ENCODE measurements around the gene ALDH2.
"Not testable (repeated sequence)": the region's sequence is repeated elsewhere in the genome, so short reads cannot be mapped to it uniquely, and the experiment has no call there.

Gene ALDH2

DNA sequence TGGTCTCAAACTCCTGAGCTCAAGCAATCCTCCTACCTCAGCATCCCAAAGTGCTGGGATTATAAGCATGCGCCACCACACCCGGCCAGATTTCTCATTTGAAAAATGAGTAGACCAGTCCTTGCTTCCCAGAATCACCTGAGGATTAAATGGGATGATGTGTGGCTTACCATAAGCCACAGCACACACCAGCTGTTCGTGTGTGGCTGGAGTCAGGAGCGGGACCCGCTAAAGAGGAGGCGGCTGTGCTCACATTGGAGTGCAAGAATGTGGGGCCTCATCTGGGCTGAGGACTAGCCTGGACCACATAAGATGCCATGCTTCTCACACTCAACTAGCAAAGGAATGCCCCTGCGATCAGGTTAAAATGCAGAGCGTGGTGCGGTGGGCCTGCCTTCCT is 6.7 kb upstream of the ALDH2 start:
- no peak for DNase-seq

DNA sequence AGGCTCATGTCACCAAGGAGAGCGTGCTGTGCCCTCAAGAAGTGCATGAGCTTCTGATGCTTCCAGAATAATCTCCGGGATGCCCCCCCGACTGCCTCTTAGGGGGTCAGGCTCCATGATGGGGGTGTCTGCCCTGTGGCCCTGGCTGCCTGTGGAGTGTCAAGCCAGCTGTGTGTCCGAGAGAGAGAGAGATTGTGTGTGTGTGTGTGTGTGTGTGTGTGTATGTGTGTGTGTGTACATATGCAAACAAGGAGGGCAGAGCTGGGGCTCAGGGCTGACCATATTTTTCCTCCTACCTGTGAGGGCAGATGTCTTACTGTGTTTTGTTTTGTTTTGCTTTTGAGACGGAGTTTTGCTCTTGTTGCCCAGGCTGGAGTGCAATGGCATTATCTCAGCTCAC is 5.6 kb upstream of the ALDH2 start:
- no peak for DNase-seq

DNA sequence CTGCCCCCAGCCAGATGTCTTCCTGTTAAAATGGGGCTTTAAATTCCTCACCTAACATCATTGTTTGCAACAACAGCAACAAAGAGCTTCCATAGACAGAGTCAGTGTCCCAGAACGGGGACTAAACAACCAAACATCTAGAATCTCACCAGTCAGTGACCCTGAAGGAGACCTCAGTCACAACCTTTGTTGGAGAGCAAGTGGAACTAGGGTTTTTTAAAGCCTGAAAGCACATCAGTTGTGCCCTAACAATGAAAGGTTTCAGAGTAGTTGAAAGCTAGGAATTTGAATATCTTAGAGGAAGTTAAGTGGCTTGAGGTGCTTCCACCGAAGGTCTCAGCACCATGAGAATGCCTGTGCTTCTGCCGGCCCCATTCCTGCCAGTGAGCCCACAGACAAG is 5.0 kb upstream of the ALDH2 start:
- no peak for DNase-seq

DNA sequence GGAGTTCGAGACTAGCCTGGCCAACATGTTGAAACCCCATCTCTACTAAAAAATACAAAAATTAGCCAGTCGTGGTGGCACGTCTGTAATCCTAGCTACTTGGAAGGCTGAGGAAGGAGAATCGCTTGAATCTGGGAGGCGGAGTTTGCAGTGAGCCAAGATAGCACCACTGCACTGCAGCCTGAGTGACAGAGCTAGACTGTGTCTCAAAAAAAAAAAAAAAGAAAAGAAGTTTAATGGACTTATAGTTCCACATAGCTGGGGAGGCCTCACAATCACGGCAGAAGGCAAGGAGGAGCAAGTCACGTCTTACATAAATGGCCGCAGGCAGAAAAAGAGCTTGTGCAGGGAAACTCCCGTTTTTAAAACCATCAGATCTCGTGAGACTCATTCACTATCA is 3.2 kb upstream of the ALDH2 start:
- DNase-seq, result not testable (repeated sequence)

DNA sequence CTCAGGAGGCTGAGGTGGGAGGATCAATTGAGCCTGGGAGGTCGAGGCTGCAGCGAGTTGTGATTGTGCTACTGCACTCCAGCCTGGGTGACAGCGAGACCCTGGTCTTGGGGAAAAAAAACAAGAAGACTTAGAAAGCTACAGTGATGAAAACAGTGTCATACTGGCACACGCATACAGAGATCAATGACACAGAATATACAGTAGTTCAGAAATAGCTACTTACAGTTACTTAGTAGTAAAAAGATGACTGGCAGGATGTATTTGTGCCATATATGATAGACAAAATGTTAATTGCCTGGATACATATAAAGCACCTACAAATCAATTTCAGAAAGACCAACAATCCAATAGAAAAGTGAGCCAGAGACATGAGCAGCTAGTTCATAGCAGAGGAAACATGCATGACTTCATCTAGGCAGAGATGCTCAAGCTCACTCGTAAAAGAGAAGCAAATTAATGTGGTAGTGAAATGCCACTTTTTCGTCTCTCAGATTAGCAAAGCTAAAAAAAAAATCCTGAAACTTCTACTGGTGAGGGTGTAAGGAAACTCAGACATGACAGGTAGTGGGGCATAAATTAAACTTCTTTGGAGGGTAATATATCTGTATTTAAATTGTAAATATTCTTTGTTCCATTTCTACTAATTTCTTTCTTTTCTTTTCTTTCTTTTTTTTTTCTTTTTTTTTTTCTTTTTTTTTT is 2.5 kb upstream of the ALDH2 start:
- no peak for DNase-seq

DNA sequence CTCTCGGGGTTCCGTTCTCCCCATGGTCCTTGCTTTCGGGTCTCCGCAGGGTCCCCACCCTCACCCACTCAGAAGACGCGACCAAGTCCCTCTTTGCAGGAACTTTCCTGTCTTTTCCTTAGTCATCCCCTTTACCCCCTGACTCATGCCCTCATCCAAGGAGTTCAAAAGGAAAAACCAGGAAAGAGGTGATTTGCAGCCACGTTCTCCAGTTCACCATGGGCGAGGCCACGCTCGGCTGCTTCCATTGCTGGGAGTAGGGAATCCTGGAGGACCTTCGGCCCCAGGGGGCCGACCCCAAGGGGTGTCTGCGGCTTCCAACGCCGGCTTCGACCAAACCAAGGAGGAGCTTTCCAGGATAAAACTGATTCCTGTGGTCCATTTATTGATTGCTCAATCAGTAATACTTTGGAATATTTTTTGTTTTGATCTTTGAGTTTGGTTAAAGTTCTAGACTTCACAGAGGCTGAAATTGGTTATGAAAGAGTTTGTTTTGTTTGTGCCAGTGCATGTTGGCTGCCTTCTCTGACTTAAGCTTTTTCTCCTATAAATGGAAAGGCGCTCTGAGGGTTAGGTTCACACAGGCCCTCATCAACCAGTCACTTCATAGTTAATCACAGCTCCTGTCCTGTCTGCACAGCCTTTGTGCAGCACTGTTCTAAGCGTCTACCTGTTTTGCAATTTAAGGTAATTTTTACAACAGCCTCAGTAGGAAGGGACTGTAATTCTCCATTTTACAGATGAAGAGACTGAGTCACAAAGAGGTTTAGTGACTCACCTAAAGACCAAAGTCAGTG is 827 bp downstream of the ALDH2 start:
- DNase-seq, result no peak

DNA sequence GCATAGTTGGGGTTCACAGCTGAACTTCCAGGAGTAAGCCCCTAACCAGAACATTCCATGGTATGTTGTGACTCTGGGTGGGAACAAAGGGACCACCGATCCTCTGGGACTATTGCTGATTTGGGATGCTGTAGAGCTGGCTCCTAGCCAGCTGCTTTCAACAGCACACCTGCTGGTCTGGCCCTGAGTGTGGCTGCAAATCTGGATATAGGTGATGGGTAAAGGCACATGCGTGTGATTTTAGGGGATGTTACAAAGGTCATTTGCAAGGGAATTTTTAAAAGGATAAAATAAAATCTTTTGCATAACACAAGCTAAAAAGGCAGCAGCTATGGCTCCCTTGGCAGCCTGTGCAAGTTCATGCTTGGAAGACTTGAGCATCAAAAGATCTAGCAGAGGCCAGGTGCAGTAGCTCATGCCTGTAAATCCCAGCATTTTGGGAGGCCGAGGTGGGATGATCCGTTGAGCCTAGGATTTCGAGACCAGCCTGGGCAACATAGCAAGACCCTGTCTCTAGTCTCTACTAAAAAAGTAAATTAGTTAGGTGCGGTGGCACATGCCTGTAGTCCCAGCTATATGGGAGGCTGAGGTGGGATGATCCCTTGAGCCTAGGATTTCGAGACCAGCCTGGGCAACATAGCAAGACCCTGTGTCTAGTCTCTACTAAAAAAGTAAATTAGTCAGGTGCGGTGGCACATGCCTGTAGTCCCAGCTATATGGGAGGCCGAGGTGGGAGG is 1.6 kb downstream of the ALDH2 start:
- peak; percentile 7 to 21 for DNase-seq

DNA sequence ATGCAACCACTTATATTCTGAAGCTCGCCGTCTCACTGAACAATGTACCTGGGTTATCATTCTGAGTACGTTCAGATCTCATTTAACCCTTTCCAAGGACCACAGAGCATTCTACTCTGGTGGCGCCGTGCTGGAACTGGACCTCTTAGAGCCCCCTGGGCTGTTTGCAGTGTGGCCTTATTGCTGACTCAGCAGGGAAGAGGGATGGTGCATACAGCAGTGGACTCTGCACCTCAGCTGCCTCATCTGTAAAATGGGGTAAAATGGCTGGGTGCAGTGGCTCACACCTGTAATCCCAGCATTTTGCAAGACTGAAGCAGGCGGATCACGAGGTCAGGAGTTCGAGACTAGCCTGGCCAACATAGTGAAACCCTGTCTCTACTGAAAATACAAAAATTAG is 2.9 kb downstream of the ALDH2 start:
- DNase-seq, result no peak

DNA sequence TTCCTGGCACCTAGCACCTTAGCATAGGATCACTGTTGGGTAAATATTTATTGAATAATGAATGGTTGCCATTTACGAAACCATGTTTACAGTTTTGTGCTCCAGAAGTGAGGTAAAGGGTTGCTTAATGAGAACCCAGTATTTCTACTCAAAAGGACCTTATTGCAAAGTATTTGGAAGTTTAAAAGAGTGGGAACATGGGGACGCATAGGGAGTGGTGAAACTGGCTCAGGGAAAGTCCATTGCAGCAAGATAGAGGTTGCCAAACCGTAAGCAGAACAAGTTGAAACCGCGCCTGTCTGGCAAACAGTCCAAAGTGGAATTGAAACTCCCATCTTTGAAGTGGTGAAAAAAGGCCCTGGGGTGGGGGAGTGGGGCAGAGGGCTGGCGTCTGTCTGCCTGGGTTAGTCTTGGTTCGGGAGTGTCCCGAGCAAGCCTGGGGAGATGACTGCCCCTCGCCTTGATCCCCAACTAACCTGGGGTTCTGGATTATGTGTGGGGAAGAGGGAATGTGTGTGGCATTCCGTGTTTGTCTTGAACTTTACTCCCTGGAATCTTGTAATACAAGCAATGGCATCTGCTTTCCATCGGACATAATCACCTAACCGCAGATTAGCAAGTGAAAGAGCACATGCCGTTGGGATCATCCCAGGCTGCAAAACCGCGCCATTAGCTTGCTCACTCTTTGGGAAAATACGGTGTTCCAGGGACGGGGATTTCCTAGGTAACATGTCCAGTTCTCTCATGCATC is 7.2 kb downstream of the ALDH2 start:
- DNase-seq, result no peak

DNA sequence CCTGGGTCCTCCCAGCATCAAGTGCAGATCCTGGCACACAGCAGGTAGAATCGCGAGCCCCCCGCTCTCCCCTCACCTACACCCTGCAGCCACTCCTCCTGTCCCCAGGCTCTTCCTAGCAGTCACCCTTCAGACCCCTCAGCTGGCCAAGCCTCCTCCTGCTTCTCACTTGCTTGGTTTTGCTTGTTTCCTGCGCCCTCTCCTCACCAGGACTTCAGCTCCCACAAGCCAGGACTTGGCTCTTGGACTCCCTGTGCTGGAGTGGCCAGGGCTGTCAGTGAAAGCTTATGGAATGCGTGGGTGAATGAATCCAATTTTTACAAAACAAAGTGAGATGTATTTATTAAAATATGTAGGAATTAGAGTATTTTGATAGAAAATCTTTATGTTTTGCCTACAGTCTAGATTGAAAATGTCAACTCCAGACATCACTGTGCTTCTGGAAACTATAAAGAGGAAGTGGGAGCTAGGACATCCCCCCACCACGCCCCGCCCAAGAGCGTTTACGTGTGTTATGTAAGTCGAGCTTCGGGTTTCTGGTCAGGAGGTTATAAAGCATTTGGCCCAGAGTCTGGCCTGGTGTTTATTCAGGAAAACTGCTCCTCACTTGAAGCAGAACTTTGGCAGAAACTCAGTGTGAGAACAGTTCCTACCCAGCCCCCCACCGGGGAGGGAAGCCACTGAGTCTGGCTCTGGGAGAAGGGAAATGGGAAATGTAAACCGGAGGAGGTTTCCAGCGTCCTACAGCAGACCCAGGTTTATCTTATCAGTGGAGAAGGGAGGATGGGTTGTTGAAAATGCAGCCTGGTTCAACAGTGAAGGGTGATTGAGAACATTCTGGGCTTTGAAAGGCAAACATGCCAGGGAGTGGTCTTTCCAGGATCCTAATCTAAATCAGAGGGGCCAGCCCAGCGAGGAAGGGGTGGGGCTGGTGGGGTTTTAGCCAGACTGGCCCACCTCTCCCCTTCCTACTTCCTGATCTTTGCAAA is 8.8 kb downstream of the ALDH2 start:
- no peak for DNase-seq

DNA sequence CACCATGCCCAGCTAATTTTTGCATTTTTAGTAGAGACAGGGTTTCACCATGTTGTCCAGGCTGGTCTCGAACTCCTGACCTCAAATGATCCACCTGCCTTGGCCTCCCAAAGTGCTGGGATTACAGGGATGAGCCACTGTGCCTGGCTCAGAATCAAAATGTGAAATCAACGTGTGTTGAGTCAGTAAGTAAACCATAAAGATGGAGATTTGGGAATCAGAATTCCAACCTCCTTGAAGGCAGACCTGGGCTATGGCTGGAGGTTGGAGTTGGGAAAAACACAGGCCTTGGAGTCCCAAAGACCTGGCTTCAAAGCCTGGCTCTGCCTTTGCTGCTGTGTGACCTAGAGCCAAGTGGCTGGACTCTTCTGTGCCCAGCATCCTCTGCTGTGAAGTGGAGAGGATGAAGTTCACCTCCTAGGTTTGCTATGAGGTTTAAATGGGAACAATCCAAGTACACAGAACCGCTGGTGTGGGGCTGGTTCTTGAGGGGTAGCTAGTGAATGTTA is 10.2 kb downstream of the ALDH2 start:
- DNase-seq, result no peak

DNA sequence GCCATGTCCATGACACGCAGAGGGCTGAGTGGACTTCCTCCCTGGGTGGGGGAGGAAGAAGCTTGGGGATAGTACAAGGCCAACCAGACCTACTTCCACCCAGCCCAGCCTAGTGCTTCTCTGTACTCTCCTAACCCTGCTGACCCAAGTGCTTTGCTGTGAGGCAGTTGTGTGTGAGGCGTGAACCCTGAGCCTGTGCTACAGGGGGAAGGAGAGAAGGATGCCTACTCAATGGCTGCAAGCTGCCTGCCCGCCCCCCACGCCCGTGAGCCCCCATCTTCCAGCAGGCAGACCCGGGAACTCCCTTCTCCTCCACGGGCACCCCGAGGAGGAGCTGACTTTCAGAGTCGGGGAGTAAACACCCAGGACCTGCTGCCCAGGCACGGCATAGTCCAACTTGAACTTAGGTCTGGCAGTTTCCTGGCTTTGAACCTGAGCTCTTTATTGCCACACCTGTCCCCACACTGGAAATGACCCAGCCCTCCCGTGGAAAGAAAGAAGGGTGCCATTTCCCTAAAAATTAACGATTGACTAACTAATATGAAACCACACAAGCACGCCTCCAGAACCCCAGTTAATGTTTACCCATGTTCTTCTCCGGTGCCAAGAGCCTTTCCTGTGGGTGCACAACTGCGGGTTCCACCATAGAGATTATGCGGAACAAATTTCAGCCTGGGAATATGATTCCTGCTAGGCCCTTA is 10.8 kb downstream of the ALDH2 start:
- DNase-seq, result no peak

DNA sequence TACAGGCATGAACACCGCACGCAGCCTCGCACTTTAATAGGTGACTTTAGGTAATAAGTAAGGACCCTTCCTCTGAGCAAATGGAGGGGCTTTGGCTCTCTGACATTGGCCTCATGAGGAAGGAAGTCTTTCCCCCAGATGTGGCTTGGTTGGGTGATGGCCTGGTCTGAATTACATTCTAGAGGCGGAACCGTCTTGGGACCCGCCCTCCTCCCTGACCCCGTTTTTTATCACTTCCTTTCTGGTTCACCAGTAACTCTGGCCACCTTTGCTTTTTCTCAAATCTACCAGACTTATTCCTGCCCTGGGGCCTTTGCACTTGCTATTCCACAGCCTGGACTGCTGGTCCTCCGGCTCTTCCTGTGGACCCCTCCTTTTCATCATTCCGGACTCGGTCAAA is 13.4 kb downstream of the ALDH2 start:
- DNase-seq, result no peak

DNA sequence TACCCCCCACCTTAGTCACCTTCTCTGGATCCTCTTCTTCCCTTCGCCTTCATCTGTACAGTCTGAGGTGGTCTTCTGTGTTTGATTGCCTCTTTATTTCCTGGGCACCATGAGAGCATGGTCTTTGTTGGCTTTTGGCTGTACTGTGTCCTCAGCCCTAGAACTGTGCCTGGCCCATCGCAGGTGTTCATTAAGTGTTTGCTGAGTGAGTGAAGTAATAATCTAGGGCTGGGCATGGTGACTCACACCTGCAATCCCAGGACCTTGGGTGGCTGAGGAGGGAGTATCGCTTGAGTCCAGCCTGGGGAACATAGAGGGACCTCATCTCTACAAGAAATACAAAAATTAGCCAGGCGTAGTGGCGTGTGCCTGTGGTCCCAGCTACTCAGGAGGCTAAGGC is 13.9 kb downstream of the ALDH2 start:
- DNase-seq, result peak in 1 of 2 experiments; percentile 9

DNA sequence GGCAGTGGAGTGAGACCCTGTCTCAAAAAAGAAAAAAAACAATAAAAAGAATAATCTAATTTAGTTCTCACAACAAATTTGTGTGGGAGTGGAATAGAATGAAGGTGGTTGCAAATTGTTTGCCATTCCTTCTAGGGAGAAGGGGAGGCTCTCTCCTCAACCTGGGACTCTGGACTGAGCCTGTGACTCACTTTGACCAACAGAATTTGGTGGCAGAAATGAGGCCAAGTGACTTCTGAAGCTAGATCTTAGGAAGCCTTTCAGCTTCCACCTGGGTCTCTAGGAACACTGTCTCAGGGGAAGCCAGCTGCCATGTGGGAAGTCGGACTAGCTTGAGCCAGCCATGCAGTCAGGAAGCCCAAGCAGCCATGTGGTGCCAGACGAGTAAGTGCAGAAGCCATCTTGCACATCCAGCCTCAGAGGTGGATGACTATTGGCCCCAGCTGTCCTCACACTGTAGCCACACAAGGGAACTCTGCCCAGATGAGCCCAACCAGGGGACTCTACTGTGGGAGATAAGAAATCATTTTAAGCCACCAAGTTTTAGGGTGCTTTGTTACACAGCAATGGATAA is 14.4 kb downstream of the ALDH2 start:
- DNase-seq, result no peak

DNA sequence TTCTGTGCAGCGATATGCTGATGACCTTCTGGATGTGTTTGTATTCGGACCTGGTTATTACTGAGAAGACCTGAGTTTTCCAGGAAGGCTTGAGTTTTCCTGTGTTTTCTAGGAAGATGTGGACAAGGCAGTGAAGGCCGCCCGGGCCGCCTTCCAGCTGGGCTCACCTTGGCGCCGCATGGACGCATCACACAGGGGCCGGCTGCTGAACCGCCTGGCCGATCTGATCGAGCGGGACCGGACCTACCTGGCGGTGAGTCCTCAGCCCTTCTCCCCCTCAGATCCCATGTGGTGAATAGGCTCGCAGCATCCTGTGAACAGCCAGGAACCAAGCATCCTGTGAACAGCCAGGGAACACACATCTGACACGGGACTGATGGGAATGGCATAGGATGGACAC is 16.3 kb downstream of the ALDH2 start:
- no peak for DNase-seq

DNA sequence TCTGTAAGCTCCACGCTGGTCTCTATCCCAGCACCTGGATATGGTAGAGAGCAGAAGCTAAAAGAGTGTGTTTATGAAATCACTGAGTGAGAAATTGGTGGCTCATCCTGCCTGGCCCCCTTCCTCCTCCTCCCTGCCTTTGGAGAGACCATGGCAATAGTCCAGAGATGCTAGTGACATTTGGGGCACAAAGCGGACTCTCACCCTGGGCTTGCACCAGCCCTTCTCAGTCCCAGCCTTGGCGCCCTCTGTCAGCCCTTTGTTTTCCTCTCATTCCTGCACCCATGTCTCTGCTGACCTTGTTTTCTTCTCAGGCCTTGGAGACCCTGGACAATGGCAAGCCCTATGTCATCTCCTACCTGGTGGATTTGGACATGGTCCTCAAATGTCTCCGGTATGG is 18.2 kb downstream of the ALDH2 start:
- no peak for DNase-seq

DNA sequence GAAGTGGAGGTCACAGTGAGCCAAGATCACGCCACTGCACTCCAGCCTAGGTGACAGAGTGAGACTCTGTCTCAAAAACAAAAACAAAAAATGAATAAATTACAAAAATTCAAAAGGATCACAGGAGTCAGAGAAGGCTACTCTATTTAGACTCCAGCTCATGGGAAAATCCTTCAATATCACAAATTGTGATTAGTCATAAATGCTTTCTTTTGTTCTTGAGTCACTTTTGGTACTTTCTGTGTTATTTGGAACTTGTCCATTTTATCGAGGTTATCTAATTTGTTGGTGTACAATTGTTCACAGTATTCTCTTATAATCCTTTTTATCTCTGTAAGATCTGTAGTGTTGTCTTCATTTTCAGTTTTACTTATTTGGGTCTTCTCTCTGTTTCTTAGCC is 18.9 kb downstream of the ALDH2 start:
- DNase-seq, result no peak

DNA sequence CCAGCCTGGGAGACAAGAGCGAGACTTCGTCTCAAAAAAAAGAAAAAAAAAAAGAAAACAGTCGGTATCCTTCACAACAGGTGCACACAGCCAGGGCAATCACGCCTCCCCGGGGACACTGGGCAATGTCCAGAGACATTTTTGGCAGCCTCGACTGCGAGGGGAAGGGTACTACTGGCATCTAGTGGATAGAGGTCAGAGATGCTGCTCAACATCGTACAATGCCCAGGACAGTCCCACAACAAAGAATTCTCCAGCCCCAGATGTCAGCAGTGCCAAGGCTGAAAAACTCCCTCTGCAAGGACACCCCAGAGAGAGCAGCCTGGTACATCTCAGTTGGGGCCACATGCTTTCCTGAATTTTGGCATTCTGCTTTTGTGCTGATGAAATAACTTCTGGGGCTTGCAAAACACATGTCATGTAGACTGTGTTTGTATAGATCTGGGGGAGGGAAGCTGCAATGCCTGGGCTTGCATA is 21.5 kb downstream of the ALDH2 start:
- peak in 1 of 2 experiments; percentile 16 for DNase-seq

DNA sequence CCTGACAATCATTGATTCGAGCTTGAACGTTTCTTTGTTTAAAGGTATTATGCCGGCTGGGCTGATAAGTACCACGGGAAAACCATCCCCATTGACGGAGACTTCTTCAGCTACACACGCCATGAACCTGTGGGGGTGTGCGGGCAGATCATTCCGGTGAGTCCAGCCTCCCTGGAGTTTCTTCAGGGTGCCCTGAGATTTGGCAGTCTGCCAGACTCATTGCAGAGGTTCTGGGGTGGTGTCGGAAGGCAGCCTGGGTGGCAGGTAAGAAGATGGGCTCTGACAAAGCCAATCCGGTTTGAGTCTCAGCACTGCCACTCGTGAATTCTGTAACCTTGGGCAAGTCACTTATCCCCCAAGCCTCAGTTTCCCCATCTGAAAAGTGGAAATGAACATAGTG is 23.0 kb downstream of the ALDH2 start:
- no peak for DNase-seq

DNA sequence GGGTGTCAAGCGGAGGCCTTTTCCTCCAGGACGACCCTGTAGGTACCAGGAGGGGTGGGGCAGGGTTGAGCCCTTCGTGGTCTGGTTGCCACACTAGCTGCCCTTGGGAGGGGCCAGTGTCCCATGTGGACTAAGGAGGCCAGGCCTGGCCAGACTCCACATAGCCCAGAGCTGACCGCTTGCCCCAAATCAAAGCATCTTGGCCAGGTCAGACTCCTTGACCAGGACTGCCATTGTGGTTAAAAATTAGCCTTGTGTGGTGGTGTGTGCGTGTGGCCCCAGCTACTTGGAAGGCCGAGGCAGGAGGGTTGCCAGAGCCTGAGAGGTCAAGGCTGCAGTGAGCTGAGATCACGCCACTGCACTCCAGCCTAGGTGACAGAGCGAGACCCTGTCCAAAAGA is 24.8 kb downstream of the ALDH2 start:
- no peak for DNase-seq

Data from SHP77 (cell line).